OCI-LY7 (cell line): ENCODE data around the gene B2M. TPM values are rescaled to one million over a fixed set of nuclear protein-coding genes. Genes with fewer than 3 reads are reported as not detected.

ENCODE experiments used
- BruUV-seq: library from RNA; stranded (reverse); fragments of 400-500 nt; replicated peaks from 2 replicates; lab custom pipeline; 2021; lab: Mats Ljungman, UMichigan
- CTCF ChIA-PET: fragments of 300-600 bp; sonication (Branson Sonifier 250); formaldehyde crosslinking; loops from one replicate; lab custom pipeline; 2022; ENCODE audit warnings: antibody characterized with exemption; ENCODE audit not compliant: unreplicated experiment; lab: Charles Lee
- POLR2A ChIA-PET: fragments of 300-600 bp; sonication (Branson Sonifier 250); formaldehyde crosslinking; loops from one replicate; lab custom pipeline; 2022; ENCODE audit warnings: antibody characterized with exemption; lab: Charles Lee
- DNase-seq: peaks from one replicate; pipeline ENCODE4 v3.0.0-alpha.2; 2015; ENCODE audit warnings: low spot score
- H2AFZ ChIP-seq: fragments of 200-600 bp; sonication (generic), shearing (Covaris generic); 2 replicates; pipeline ENCODE4 v1.6.1; 2014; ENCODE audit warnings: mild to moderate bottlenecking, antibody characterized with exemption, low read length, moderate library complexity
- H3K27ac ChIP-seq: fragments of 200-600 bp; sonication (generic); 2 replicates; pipeline ENCODE4 v1.5.1; 2014; ENCODE audit warnings: mixed run types, low read depth, mild to moderate bottlenecking, moderate library complexity, low read length, inconsistent platforms; ENCODE audit not compliant: poor library complexity, severe bottlenecking
- H3K36me3 ChIP-seq: fragments of 200-600 bp; sonication (generic); 2 replicates; pipeline ENCODE4 v1.6.1; 2014; ENCODE audit warnings: mild to moderate bottlenecking, antibody characterized with exemption, low read length, moderate library complexity, mixed read lengths; ENCODE audit not compliant: insufficient read depth
- H3K4me1 ChIP-seq: fragments of 200-600 bp; sonication (generic); 2 replicates; pipeline ENCODE4 v1.5.1; 2014; ENCODE audit warnings: mild to moderate bottlenecking, low read length; ENCODE audit not compliant: insufficient read depth, poor library complexity, severe bottlenecking
- H3K4me2 ChIP-seq: fragments of 200-600 bp; sonication (generic); 2 replicates; pipeline ENCODE4 v1.6.1; 2014; ENCODE audit warnings: mild to moderate bottlenecking, low read length
- H3K4me3 ChIP-seq: fragments of 200-600 bp; sonication (generic); 2 replicates; pipeline ENCODE4 v1.5.1; 2014; ENCODE audit warnings: mild to moderate bottlenecking, low read depth, low read length; ENCODE audit not compliant: poor library complexity, severe bottlenecking
- H3K79me2 ChIP-seq: fragments of 200-600 bp; sonication (generic); 2 replicates; pipeline ENCODE4 v1.6.1; 2016; ENCODE audit warnings: low read depth, mild to moderate bottlenecking, low read length, moderate library complexity, mixed read lengths; ENCODE audit not compliant: insufficient read depth
- H3K9me2 ChIP-seq: fragments of 200-600 bp; sonication (generic); 2 replicates; pipeline ENCODE4 v1.6.1; 2016; ENCODE audit warnings: mild to moderate bottlenecking, low read length, mixed read lengths; ENCODE audit not compliant: insufficient read depth
- H3K9me3 ChIP-seq: fragments of 200-600 bp; sonication (generic); 2 replicates; pipeline ENCODE4 v1.6.1; 2014; ENCODE audit warnings: mild to moderate bottlenecking, mixed run types, low read length, mixed read lengths
- H4K20me1 ChIP-seq: fragments of 200-600 bp; sonication (generic); 2 replicates; pipeline ENCODE4 v1.6.1; 2014; ENCODE audit warnings: mild to moderate bottlenecking, antibody characterized with exemption, low read length, moderate library complexity, mixed read lengths; ENCODE audit not compliant: insufficient read depth
- CTCF ChIP-seq: fragments of 200-600 bp; sonication (generic); conservative IDR thresholded peaks from 2 replicates; pipeline ENCODE4 v1.5.1; 2014; ENCODE audit warnings: mild to moderate bottlenecking, antibody characterized with exemption, low read length, moderate library complexity, mixed read lengths
- EZH2phosphoT487 ChIP-seq: fragments of 200-600 bp; sonication (generic); IDR thresholded peaks from 2 replicates; pipeline ENCODE4 v1.6.1; 2018; ENCODE audit warnings: low read depth, borderline replicate concordance, mild to moderate bottlenecking, mixed run types, antibody characterized with exemption, low read length, moderate library complexity, mixed read lengths
- intact Hi-C: fragments of 100-400 bp; cut with micrococcal nuclease; formaldehyde crosslinking; loops from one replicate; pipeline ENCODE4 v1.10.0; 2022; ENCODE audit not compliant: unreplicated experiment
- small RNA-seq: library from RNA; depleted of rRNA; stranded (forward); fragments of <200 nt; gene quantifications from one replicate; pipeline ENCODE3, GENCODE V24; 2014
- total RNA-seq, 2 experiments: library from RNA; depleted of rRNA in 1 of 2; stranded (reverse); fragments of >200 nt in 1 of 2; shearing (Covaris generic) in 1 of 2; gene quantifications; 2 replicates each; pipeline ENCODE4 v1.2.3, GENCODE V29; 2014 to 2022

Gene B2M
- total RNA-seq, 2 experiments from 2014 or later = 1,161 to 1,738 TPM

DNA sequence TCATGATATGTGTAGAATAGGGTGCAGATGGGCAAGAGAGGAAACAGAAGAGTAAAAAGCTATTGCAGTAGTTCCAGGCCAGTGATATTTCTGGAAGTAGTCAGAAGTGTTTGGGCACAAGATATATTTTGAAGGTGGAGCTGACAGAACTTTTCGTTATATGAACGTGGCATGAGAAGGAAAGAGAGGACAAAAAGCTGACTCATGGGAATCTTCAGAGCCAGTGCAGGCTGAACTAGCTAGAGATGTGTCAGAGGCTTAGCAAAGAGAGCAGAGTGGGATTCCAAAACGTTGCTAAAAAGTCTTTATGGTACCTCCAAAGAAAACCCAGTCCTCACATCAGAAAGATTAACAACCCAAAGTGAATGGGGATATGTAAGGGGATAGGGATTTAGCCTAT is 53.7 kb downstream of the B2M start:
- no peak for DNase-seq
- no peaks in the 10 kb centered on the region for H3K4me1 ChIP-seq
- H3K4me2 ChIP-seq = no peak overlapping the region
- ChIA-PET CTCF (interaction anchor here (1.0 kb wide), 1 partner anchor 9 kb away, joined by 3 read pairs; no protein-coding TSS in a partner anchor), POLR2A (no interaction called here)
- H3K4me3 ChIP-seq = no peak overlapping the region
- H4K20me1 ChIP-seq = no peaks in the 10 kb centered on the region
- H3K9me3 ChIP-seq = 0 out of 2 replicates have a peak, but pooled peaks cover 7% of the 10 kb centered on the region
- no peaks in the 10 kb centered on the region for H3K9me2 ChIP-seq
- no TSS peak for BruUV-seq
- H3K79me2 ChIP-seq = no peaks in the 10 kb centered on the region
- intact Hi-C loops = no loop called here
- TF ChIP-seq CTCF (no peak), EZH2phosphoT487 (no peak)
- H2AFZ ChIP-seq = no peak overlapping the region
- no peak overlapping the region for H3K27ac ChIP-seq
- H3K36me3 ChIP-seq = no peaks in the 10 kb centered on the region

Small RNA genes within 50 kb of the gene (small RNA-seq; reads per million reads assigned to genes)
- not detected for gene RF00019

Other genes starting within 250 kb of the B2M start
- gene EIF3J, start 174.4 kb upstream of the B2M start, total RNA-seq (2014; rRNA removed; shearing (Covaris generic)) = 41.3 and 49.4 TPM in 2 replicates
- gene EIF3J, start 174.4 kb upstream of the B2M start, total RNA-seq (2022) = 129 and 131 TPM in 2 replicates
- gene SPG11, start 47.9 kb upstream of the B2M start, total RNA-seq (2014; rRNA removed; shearing (Covaris generic)) = 65.2 and 69.1 TPM in 2 replicates
- gene SPG11, start 47.9 kb upstream of the B2M start, total RNA-seq (2022) = 92.8 and 126 TPM in 2 replicates
- 1.1 and 4.8 TPM in 2 replicates for gene PATL2, start 194 bp upstream of the B2M start, total RNA-seq (2014; rRNA removed; shearing (Covaris generic))
- 8.6 and 8.8 TPM in 2 replicates for gene PATL2, start 194 bp upstream of the B2M start, total RNA-seq (2022)
- 9.8 and 16.3 TPM in 2 replicates for gene TRIM69, start 25.0 kb downstream of the B2M start, total RNA-seq (2014; rRNA removed; shearing (Covaris generic))
- 29.1 and 33.7 TPM in 2 replicates for gene TRIM69, start 25.0 kb downstream of the B2M start, total RNA-seq (2022)
- not detected in 2 replicates for gene TERB2, start 245.2 kb downstream of the B2M start, total RNA-seq (2014; rRNA removed; shearing (Covaris generic))
- not detected in 2 replicates for gene TERB2, start 245.2 kb downstream of the B2M start, total RNA-seq (2022)